K562 (cell line): ENCODE measurements around the gene RUNX1. TPM values are rescaled to one million over a fixed set of nuclear protein-coding genes. Genes with fewer than 3 reads are reported as not detected.

Experiments
- ATAC-seq: fragments of 200-7000 bp; cut with Tn5 transposase; 3 replicates; pipeline ENCODE4 v1.9.1; 2020; ENCODE audit warnings: moderate library complexity
- BruUV-seq: library from RNA; stranded (reverse); fragments of 400-500 nt; replicated peaks from 2 replicates; lab custom pipeline; 2021; lab: Mats Ljungman, UMichigan
- CTCF ChIA-PET: fragments of 300-600 bp; formaldehyde crosslinking; extraction: SDS; loops from one replicate; lab custom pipeline; 2021; ENCODE audit warnings: low intra/inter-chr PET ratio; lab: Yijun Ruan, JAX
- POLR2A ChIA-PET: fragments of 300-600, 350-650 bp; sonication (Branson Sonifier 250); formaldehyde crosslinking; extraction: SDS; loops from one replicate; lab custom pipeline; 2021; ENCODE audit warnings: antibody characterized with exemption, inconsistent platforms; lab: Yijun Ruan, JAX
- DNase-seq, 4 experiments: peaks; one replicate each; pipeline versions ENCODE4 v3.0.0 to v3.0.0-alpha.2; 2011 to 2018; ENCODE audit warnings: low spot score in 3 of 4, mixed read lengths in 3 of 4; ENCODE audit errors: extremely low read depth in 1 of 4
- FAIRE-seq: peaks from 2 replicates; lab custom pipeline; 2011; peaks lifted over from hg19 to GRCh38; lab: Jason Lieb, UNC
- H2AFZ ChIP-seq: 2 replicates; pipeline ENCODE4 v1.6.0; 2011; ENCODE audit warnings: low read depth, low read length, control low read depth, inconsistent platforms
- H3K27ac ChIP-seq: fragments of 200-600 bp; 3 replicates; pipeline ENCODE4 v1.8.0; 2011; ENCODE audit warnings: low read depth, mild to moderate bottlenecking, control low read depth, inconsistent platforms, low read length, moderate library complexity, mixed read lengths; ENCODE audit errors: extremely low read depth
- H3K27me3 ChIP-seq, 2 experiments: fragments of 300-600 bp in 1 of 2; 2 replicates in 1 of 2; 3 replicates in 1 of 2; pipeline versions ENCODE4 v1.6.0 to v1.8.0; 2011; ENCODE audit warnings: inconsistent platforms in 2 of 2, low read length in 2 of 2, mild to moderate bottlenecking in 1 of 2, mixed read lengths in 1 of 2, moderate library complexity in 1 of 2; ENCODE audit not compliant: control insufficient read depth in 2 of 2, insufficient read depth in 2 of 2
- H3K36me3 ChIP-seq: fragments of 300-600 bp; 3 replicates; pipeline ENCODE4 v1.8.0; 2011; ENCODE audit warnings: mild to moderate bottlenecking, low read length, inconsistent platforms; ENCODE audit not compliant: control insufficient read depth, insufficient read depth
- H3K4me1 ChIP-seq, 2 experiments: fragments of 200-600 bp in 1 of 2; replicated peaks in 1 of 2; 2 replicates in 1 of 2; 3 replicates in 1 of 2; pipeline versions ENCODE4 v1.5.1 to v1.8.0; 2011; ENCODE audit warnings: inconsistent platforms in 2 of 2, low read length in 2 of 2, mild to moderate bottlenecking in 1 of 2, mixed read lengths in 1 of 2, moderate library complexity in 1 of 2; ENCODE audit not compliant: control insufficient read depth in 2 of 2, insufficient read depth in 2 of 2
- H3K4me2 ChIP-seq: 2 replicates; pipeline ENCODE4 v1.6.1; 2011; ENCODE audit warnings: low read length, control low read depth, inconsistent platforms, mixed read lengths; ENCODE audit not compliant: insufficient read depth
- H3K4me3 ChIP-seq: fragments of 200-600 bp; sonication (generic), shearing (Covaris generic); 2 replicates; pipeline ENCODE4 v1.5.1; 2016; ENCODE audit warnings: control low read depth, inconsistent platforms
- H3K79me2 ChIP-seq: fragments of 200-600 bp; 3 replicates; pipeline ENCODE4 v1.8.0; 2011; ENCODE audit warnings: low read length, inconsistent platforms; ENCODE audit not compliant: control insufficient read depth, insufficient read depth
- H3K9ac ChIP-seq, 2 experiments: 2 replicates each; pipeline versions ENCODE4 v1.6.0 to v1.6.1; 2011; ENCODE audit warnings: low read depth in 2 of 2, low read length in 2 of 2, control low read depth in 1 of 2, inconsistent platforms in 1 of 2, mild to moderate bottlenecking in 1 of 2, mixed read lengths in 1 of 2; ENCODE audit not compliant: insufficient read depth in 1 of 2
- H3K9me1 ChIP-seq: one replicate; pipeline ENCODE4 v1.6.0; 2011; ENCODE audit warnings: inconsistent platforms, mild to moderate bottlenecking, low read length, moderate library complexity; ENCODE audit not compliant: control insufficient read depth, insufficient read depth
- H3K9me3 ChIP-seq: replicated peaks from 2 replicates; pipeline ENCODE4 v1.5.1; 2011; ENCODE audit warnings: low read depth, low read length, inconsistent platforms; ENCODE audit not compliant: control insufficient read depth, insufficient read depth
- H4K20me1 ChIP-seq: replicated peaks from 2 replicates; pipeline ENCODE4 v1.6.1; 2011; ENCODE audit warnings: low read length, inconsistent platforms, mixed read lengths; ENCODE audit not compliant: control insufficient read depth, insufficient read depth
- ARID1B ChIP-seq: fragments of 450-650 bp; IDR thresholded peaks from 2 replicates; pipeline ENCODE4 v1.6.1; 2016; ENCODE audit warnings: antibody characterized with exemption, mild to moderate bottlenecking, inconsistent platforms
- DEAF1 ChIP-seq: fragments of 450-650 bp; formaldehyde crosslinking; IDR thresholded peaks from 2 replicates; pipeline ENCODE4 v1.4.0; 2020; ENCODE audit warnings: mild to moderate bottlenecking, moderate library complexity
- POLR2G ChIP-seq: fragments of 200-400 bp; formaldehyde crosslinking; IDR thresholded peaks from 2 replicates; pipeline ENCODE4 v1.6.1; 2017; ENCODE audit warnings: low read depth, mild to moderate bottlenecking, antibody characterized with exemption, low read length, moderate library complexity
- SAP30 ChIP-seq: fragments of 200-600 bp; sonication (generic); IDR thresholded peaks from 2 replicates; pipeline ENCODE4 v1.6.1; 2012; ENCODE audit warnings: borderline replicate concordance, low read depth, mild to moderate bottlenecking, moderate library complexity, low read length, control low read depth, inconsistent platforms; ENCODE audit not compliant: insufficient read depth, poor library complexity, severe bottlenecking
- TBP ChIP-seq: optimal IDR thresholded peaks from 2 replicates; pipeline ENCODE3; 2011; ENCODE audit warnings: low read depth, low read length, improper control_type of control experiment
- ZNF41 ChIP-seq: fragments of 250-450 bp; sonication (Bioruptor Pico); conservative IDR thresholded peaks from 2 replicates; pipeline ENCODE4 v1.4.0; 2020; ENCODE audit warnings: mild to moderate bottlenecking
- WGBS: fragments of 100-300 bp; shearing (Covaris generic); methylation state at CpG from one replicate; pipeline ENCODE4 v1.1.6; 2016; ENCODE audit warnings: low coverage, mixed read lengths; ENCODE audit not compliant: insufficient coverage; ENCODE audit errors: missing lambda C conversion rate; 5-methylcytosine and 5-hydroxymethylcytosine counted together
- in situ Hi-C: fragments of 300-500 bp; cut with MboI; formaldehyde crosslinking; loops from 4 replicates; pipeline ENCODE4 v1.15.0; 2018; ENCODE audit warnings: inconsistent platforms, mixed read lengths
- intact Hi-C: fragments of 100-400 bp; cut with micrococcal nuclease; formaldehyde crosslinking; loops from 2 replicates; pipeline ENCODE4 v1.14.2; 2022
- polyA plus RNA-seq, 8 experiments: library from polyadenylated mRNA; depleted of rRNA in 4 of 8; stranded (reverse) in 5 of 8; unstranded in 3 of 8; fragments of >200 nt; fragmentation: Nextera tagmentation in 2 of 8; fragmentation: Illumina TruSeq in 1 of 8; extraction: Ambion mirVana in 2 of 8; extraction: Trizol in 1 of 8; gene quantifications; 2 replicates each; pipeline versions ENCODE4 v1.2.1 to v1.2.3, GENCODE V29; 2011 to 2014; ENCODE audit warnings: inconsistent platforms in 1 of 8, missing spikeins in 1 of 8
- total RNA-seq, 7 experiments: library from RNA; depleted of rRNA in 6 of 7; stranded (reverse); fragments of >200 nt in 6 of 7; fragmentation: Illumina TruSeq in 2 of 7; extraction: Trizol in 2 of 7; gene quantifications; 2 replicates each; pipeline versions ENCODE4 v1.2.1 to v1.2.3, GENCODE V29; 2011 to 2021; ENCODE audit warnings: low replicate concordance in 1 of 7
- TF ChIP-seq, protein P1 (sequence below): fragments of 250-450 bp; sonication (Bioruptor Pico); IDR thresholded peaks from 2 replicates; pipeline ENCODE4 v1.4.0; 2020; ENCODE audit warnings: mild to moderate bottlenecking, moderate library complexity
- TF ChIP-seq, protein P2 (sequence below): sonication (generic); formaldehyde crosslinking; IDR thresholded peaks from 2 replicates; pipeline ENCODE4 v1.4.0; 2020; ENCODE audit warnings: mild to moderate bottlenecking, missing genetic modification reagents
- TF ChIP-seq, protein P3 (sequence below), 2 experiments: IDR thresholded peaks in 1 of 2; conservative IDR thresholded peaks in 1 of 2; 2 replicates each; pipeline ENCODE4 v1.6.1; 2016; ENCODE audit warnings: low read depth in 2 of 2, mild to moderate bottlenecking in 1 of 2, missing compliant biosample characterization in 1 of 2, missing genetic modification characterization in 1 of 2, moderate library complexity in 1 of 2

RUNX1 gene
- total and polyA plus RNA-seq, 9 of the 15 experiments (the other 6 are each of a cell fraction or from before 2014, with no cell fraction given): 2.2 to 68.6 (median 17.8) TPM

- TF ChIP-seq, protein P1, sequence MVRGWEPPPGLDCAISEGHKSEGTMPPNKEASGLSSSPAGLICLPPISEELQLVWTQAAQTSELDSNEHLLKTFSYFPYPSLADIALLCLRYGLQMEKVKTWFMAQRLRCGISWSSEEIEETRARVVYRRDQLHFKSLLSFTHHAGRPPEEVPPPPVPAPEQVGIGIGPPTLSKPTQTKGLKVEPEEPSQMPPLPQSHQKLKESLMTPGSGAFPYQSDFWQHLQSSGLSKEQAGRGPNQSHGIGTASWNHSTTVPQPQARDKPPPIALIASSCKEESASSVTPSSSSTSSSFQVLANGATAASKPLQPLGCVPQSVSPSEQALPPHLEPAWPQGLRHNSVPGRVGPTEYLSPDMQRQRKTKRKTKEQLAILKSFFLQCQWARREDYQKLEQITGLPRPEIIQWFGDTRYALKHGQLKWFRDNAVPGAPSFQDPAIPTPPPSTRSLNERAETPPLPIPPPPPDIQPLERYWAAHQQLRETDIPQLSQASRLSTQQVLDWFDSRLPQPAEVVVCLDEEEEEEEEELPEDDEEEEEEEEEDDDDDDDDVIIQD: no peak
- TF ChIP-seq DEAF1 (CRISPR knock-in tag): no peak
These were observed 186.2 kb downstream of the RUNX1 start (continued) for GRCh38 chr21:34862951-34863350.

DNA sequence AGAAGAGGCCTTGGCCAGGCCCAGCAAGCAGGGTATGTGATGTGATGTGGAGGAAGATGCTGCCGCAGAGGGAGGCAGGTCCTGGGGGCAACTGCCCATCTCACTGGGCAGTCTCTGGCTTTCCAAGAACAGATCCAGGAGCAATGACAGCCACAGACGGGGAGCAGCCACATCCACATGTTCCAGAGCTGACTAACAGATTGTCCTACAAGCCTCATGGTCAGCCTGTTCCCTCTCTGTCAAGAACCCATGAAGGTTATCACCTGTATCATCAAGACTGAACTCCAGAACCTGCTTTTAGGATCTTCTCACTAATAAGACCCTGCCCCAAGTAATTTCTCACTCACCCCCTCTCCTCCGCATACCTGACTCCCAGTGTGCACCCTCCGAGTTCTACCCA lies 187.8 kb downstream of the RUNX1 start:
- Histone ChIP-seq H3K4me3 (no peak overlapping the region), H4K20me1 (no peaks in the 10 kb centered on the region; the same call in 1 of the 2 replicates), H3K4me2 (no peak overlapping the region), H3K9me3 (no peaks in the 10 kb centered on the region), H3K9ac (no peak overlapping the region), H3K4me1 (peaks cover 10% of the 10 kb centered on the region in 2 experiments; a peak in 4 of 5 replicates), H2AFZ (no peak overlapping the region), H3K27ac (no peak overlapping the region), H3K9me1 (no peaks in the 10 kb centered on the region), H3K27me3 (no peaks in the 10 kb centered on the region), H3K79me2 (peaks cover 36% of the 10 kb centered on the region), H3K36me3 (peaks cover 96% of the 10 kb centered on the region)
- ATAC-seq: no peak
- no TSS peak for BruUV-seq
- 94% methylated on average over 4 of the region's 4 CpGs for whole genome bisulfite sequencing
- intact Hi-C loops: no loop called here
- no peak for FAIRE-seq
- ChIA-PET POLR2A (no interaction called here), CTCF (no interaction called here)
- in situ Hi-C loops: no loop called here
- DNase-seq: no peak
- TF ChIP-seq, protein P2, sequence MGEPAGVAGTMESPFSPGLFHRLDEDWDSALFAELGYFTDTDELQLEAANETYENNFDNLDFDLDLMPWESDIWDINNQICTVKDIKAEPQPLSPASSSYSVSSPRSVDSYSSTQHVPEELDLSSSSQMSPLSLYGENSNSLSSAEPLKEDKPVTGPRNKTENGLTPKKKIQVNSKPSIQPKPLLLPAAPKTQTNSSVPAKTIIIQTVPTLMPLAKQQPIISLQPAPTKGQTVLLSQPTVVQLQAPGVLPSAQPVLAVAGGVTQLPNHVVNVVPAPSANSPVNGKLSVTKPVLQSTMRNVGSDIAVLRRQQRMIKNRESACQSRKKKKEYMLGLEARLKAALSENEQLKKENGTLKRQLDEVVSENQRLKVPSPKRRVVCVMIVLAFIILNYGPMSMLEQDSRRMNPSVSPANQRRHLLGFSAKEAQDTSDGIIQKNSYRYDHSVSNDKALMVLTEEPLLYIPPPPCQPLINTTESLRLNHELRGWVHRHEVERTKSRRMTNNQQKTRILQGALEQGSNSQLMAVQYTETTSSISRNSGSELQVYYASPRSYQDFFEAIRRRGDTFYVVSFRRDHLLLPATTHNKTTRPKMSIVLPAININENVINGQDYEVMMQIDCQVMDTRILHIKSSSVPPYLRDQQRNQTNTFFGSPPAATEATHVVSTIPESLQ (CRISPR knock-in tag): no peak
- TF ChIP-seq SAP30 (no peak), ZNF41 (CRISPR knock-in tag) (no peak), POLR2G (0 out of 2 replicates have a peak, but pooled peaks have one; percentile 13), ARID1B (no peak), TBP (no peak)
- TF ChIP-seq, protein P3, sequence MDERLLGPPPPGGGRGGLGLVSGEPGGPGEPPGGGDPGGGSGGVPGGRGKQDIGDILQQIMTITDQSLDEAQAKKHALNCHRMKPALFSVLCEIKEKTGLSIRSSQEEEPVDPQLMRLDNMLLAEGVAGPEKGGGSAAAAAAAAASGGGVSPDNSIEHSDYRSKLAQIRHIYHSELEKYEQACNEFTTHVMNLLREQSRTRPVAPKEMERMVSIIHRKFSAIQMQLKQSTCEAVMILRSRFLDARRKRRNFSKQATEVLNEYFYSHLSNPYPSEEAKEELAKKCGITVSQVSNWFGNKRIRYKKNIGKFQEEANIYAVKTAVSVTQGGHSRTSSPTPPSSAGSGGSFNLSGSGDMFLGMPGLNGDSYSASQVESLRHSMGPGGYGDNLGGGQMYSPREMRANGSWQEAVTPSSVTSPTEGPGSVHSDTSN (CRISPR knock-in tag; IDR thresholded peaks at IDR 0.05; ENCODE audit: low read depth): no peak
- TF ChIP-seq, protein P3 (tag; conservative IDR thresholded peaks at IDR 0.05; ENCODE audit: low read depth): no peak
